ENCODE measurements around the gene UBR3.
A peak's percentile ranks its signal among the peaks of the same experiment; 100 is the strongest.

DNA sequence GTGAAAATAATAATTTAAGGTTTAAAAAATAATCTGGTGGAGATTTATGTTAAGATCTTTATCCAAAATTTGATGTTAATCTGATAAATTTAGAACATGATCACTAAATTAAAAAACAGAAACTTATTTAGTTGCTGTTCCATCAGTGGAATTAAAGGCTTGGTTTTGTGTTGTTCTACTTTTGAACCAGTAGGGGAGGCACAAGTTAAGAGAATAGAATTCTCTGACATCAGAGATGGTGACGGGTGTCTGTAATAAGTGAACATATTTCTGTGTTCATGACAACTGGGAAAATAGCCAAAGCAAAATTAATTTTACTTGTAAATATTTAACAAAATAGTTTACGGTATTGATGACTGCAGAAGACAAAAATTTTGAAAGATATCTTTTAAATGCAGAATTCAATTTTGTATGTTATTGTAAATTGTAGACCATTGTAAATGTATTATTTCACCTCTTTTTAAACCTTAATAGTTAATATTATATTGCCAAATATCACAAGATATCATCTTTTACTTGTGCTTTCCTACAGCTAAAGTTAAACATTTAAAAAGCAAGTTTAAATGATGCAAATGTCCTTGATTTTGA is 106.0 kb downstream of the UBR3 start:
- TF ChIP-seq, protein P1, sequence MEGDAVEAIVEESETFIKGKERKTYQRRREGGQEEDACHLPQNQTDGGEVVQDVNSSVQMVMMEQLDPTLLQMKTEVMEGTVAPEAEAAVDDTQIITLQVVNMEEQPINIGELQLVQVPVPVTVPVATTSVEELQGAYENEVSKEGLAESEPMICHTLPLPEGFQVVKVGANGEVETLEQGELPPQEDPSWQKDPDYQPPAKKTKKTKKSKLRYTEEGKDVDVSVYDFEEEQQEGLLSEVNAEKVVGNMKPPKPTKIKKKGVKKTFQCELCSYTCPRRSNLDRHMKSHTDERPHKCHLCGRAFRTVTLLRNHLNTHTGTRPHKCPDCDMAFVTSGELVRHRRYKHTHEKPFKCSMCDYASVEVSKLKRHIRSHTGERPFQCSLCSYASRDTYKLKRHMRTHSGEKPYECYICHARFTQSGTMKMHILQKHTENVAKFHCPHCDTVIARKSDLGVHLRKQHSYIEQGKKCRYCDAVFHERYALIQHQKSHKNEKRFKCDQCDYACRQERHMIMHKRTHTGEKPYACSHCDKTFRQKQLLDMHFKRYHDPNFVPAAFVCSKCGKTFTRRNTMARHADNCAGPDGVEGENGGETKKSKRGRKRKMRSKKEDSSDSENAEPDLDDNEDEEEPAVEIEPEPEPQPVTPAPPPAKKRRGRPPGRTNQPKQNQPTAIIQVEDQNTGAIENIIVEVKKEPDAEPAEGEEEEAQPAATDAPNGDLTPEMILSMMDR (conservative IDR thresholded peaks at IDR 0.05; ENCODE audit: low read depth in 2 of 2): peak; percentile 68 to 77
- TF ChIP-seq ZNF331 (CRISPR knock-in tag; IDR thresholded peaks at IDR 0.05; ENCODE audit: low read depth) (no peak), EZH2phosphoT487 (IDR thresholded peaks at IDR 0.05; ENCODE audit: unreplicated experiment) (no peak), EZH2 (IDR thresholded peaks at IDR 0.05; ENCODE audit: low read depth, unreplicated experiment) (no peak), POLR2AphosphoS5 (IDR thresholded peaks at IDR 0.05; ENCODE audit: low read depth) (no peak), CREB1 (CRISPR knock-in tag; IDR thresholded peaks at IDR 0.05; ENCODE audit: low read depth) (0 out of 2 replicates have a peak, but pooled peaks have one; percentile 51), NANOG (IDR thresholded peaks at IDR 0.05; ENCODE audit: borderline replicate concordance) (no peak), JUNB (IDR thresholded peaks at IDR 0.05; ENCODE audit: unreplicated experiment) (no peak), ZNF114 (CRISPR knock-in tag; IDR thresholded peaks at IDR 0.05) (no peak)
- TF ChIP-seq, protein P2, sequence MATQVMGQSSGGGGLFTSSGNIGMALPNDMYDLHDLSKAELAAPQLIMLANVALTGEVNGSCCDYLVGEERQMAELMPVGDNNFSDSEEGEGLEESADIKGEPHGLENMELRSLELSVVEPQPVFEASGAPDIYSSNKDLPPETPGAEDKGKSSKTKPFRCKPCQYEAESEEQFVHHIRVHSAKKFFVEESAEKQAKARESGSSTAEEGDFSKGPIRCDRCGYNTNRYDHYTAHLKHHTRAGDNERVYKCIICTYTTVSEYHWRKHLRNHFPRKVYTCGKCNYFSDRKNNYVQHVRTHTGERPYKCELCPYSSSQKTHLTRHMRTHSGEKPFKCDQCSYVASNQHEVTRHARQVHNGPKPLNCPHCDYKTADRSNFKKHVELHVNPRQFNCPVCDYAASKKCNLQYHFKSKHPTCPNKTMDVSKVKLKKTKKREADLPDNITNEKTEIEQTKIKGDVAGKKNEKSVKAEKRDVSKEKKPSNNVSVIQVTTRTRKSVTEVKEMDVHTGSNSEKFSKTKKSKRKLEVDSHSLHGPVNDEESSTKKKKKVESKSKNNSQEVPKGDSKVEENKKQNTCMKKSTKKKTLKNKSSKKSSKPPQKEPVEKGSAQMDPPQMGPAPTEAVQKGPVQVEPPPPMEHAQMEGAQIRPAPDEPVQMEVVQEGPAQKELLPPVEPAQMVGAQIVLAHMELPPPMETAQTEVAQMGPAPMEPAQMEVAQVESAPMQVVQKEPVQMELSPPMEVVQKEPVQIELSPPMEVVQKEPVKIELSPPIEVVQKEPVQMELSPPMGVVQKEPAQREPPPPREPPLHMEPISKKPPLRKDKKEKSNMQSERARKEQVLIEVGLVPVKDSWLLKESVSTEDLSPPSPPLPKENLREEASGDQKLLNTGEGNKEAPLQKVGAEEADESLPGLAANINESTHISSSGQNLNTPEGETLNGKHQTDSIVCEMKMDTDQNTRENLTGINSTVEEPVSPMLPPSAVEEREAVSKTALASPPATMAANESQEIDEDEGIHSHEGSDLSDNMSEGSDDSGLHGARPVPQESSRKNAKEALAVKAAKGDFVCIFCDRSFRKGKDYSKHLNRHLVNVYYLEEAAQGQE (IDR thresholded peaks at IDR 0.05; ENCODE audit: unreplicated experiment): no peak
- TF ChIP-seq, protein P3, sequence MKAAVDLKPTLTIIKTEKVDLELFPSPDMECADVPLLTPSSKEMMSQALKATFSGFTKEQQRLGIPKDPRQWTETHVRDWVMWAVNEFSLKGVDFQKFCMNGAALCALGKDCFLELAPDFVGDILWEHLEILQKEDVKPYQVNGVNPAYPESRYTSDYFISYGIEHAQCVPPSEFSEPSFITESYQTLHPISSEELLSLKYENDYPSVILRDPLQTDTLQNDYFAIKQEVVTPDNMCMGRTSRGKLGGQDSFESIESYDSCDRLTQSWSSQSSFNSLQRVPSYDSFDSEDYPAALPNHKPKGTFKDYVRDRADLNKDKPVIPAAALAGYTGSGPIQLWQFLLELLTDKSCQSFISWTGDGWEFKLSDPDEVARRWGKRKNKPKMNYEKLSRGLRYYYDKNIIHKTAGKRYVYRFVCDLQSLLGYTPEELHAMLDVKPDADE (IDR thresholded peaks at IDR 0.05): no peak

Measured in GM23338 (cell line).